ENCODE data around the gene RANBP1. TPM values are rescaled to one million over a fixed set of nuclear protein-coding genes. Genes with fewer than 3 reads are reported as not detected.

The RANBP1 gene
- total and polyA plus RNA-seq, 3 donors from 2014 or later = 247 to 318 (median 284) TPM

DNA sequence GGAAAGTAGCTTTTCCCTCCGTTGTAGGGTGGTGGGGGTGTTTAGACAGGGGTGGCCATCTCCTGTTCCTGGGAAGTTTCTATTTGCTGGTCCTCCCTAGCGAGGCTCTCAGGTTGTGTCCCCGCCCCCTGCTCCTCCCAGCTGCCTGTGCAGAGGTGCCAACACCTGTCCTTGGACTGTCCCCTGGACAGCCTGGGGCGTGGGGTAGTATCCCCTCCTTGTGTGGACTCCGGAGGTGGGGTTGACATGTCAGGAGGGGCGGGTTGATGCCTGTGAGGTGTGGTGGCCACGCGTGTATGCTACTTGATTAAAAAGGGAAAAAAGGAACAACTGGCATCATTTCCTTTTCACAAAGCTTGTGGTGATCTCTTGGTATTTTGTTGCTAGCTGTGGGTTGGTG, 14.3 kb upstream of the RANBP1 start:
- WGBS, 2 donors = 84 to 90% methylated on average over 8 of the region's 8 CpGs
- Histone ChIP-seq H3K27me3 (no peaks in the 10 kb centered on the region), H3K36me3 (ENCODE audit: low read depth, missing control alignments) (no peaks in the 10 kb centered on the region)

DNA sequence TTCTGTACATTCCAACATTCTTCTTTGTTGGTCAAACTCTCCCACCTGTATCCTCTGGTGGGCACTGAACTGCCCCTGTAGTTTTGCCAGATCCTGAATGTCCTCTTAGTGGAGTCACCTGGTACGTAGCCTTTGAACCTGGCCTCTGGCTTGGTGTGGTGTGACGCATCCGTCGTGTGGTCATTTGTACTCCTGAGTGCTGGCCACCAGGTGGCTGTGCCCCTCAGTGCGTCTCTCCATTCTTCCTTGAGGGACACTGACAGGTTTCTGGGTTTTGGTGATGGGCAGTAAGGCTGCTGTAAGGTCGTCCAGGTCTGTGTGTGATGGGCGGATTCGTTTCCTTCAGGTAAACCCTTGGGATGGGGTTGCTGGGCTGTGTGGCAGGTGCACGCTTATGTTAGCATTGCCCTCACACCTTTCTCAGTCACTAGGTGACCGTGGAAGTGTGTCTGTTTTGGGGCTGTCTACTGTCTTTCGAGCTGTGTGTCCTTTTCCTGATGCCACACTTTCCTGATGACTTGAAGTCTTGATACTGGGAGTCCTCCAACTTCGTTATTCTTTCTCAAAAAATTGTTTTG, 13.6 kb upstream of the RANBP1 start:
- 91% methylated on average over 12 of the region's 12 CpGs for WGBS, 2 donors
- Histone ChIP-seq H3K4me1 (no peaks in the 10 kb centered on the region), H3K4me3 (no peak overlapping the region), H3K27me3 (no peaks in the 10 kb centered on the region), H3K9me3 (no peaks in the 10 kb centered on the region), H3K27ac (no peak overlapping the region), H3K36me3 (ENCODE audit: low read depth, missing control alignments) (no peaks in the 10 kb centered on the region)
- intact Hi-C loops (cut with DNase I; ENCODE audit: low total_unique reads) = no loop called here
- DNase-seq = no peak
- no peak for TF ChIP-seq POLR2A (IDR thresholded peaks at IDR 0.05)
- TF ChIP-seq, protein P1, sequence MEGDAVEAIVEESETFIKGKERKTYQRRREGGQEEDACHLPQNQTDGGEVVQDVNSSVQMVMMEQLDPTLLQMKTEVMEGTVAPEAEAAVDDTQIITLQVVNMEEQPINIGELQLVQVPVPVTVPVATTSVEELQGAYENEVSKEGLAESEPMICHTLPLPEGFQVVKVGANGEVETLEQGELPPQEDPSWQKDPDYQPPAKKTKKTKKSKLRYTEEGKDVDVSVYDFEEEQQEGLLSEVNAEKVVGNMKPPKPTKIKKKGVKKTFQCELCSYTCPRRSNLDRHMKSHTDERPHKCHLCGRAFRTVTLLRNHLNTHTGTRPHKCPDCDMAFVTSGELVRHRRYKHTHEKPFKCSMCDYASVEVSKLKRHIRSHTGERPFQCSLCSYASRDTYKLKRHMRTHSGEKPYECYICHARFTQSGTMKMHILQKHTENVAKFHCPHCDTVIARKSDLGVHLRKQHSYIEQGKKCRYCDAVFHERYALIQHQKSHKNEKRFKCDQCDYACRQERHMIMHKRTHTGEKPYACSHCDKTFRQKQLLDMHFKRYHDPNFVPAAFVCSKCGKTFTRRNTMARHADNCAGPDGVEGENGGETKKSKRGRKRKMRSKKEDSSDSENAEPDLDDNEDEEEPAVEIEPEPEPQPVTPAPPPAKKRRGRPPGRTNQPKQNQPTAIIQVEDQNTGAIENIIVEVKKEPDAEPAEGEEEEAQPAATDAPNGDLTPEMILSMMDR (IDR thresholded peaks at IDR 0.05) = no peak

More for the DNA sequence above, 14.3 kb upstream of the RANBP1 start:
- no peaks in the 10 kb centered on the region for H3K4me1 ChIP-seq
- intact Hi-C loops (cut with DNase I; ENCODE audit: low total_unique reads) = no loop called here
- H3K27ac ChIP-seq = no peak overlapping the region
- no peak for DNase-seq
- TF ChIP-seq, protein P1 (IDR thresholded peaks at IDR 0.05) = no peak
- no peak for TF ChIP-seq POLR2A (IDR thresholded peaks at IDR 0.05)
- no peaks in the 10 kb centered on the region for H3K9me3 ChIP-seq
- no peak overlapping the region for H3K4me3 ChIP-seq

DNA sequence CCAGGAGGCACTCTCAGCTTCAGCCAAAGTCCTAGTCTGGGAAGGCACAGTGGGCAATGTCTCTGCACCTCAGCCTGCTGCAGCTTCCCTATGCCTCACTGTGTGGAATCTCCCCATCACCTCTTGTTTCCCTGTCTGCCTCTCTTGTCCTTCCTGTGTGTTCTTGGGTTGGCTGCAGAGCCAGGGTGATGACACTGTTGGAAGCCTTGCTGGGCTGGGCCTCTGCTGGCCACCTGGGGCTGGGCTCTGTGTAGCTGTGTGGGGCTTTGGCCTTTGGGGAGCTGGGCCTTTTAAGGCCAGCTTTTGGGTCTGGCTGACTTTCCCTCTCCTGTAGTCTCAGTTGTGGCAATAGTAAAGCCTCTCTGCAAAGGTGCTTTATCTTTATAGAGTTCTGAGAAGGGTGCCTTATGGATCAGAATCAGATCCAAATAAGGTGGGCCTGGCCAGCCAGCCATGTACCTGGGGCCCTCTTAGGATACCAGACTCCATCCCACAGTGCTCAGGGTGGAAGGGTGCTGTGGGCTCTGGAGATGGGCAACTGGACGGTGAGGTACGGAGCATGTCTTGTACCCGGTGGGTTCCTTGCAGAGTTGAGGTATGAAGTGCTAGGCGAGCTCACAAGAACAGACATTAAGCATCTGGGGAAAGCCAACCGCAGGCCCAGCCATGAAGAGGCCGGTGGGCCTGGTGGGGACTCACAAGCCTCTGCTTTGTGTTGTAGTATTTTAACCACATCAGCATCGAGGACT, 10.3 kb upstream of the RANBP1 start:
- H3K9me3 ChIP-seq = no peaks in the 10 kb centered on the region
- no peak for DNase-seq
- no peaks in the 10 kb centered on the region for H3K36me3 ChIP-seq (ENCODE audit: low read depth, missing control alignments)
- no peaks in the 10 kb centered on the region for H3K27me3 ChIP-seq
- H3K27ac ChIP-seq = no peak overlapping the region
- TF ChIP-seq POLR2A (IDR thresholded peaks at IDR 0.05) = no peak
- TF ChIP-seq, protein P1 (IDR thresholded peaks at IDR 0.05) = no peak
- no peaks in the 10 kb centered on the region for H3K4me1 ChIP-seq
- WGBS, 2 donors = 93 to 98% methylated on average over 6 of the region's 7 CpGs
- intact Hi-C loops (cut with DNase I; ENCODE audit: low total_unique reads) = no loop called here
- H3K4me3 ChIP-seq = no peak overlapping the region

DNA sequence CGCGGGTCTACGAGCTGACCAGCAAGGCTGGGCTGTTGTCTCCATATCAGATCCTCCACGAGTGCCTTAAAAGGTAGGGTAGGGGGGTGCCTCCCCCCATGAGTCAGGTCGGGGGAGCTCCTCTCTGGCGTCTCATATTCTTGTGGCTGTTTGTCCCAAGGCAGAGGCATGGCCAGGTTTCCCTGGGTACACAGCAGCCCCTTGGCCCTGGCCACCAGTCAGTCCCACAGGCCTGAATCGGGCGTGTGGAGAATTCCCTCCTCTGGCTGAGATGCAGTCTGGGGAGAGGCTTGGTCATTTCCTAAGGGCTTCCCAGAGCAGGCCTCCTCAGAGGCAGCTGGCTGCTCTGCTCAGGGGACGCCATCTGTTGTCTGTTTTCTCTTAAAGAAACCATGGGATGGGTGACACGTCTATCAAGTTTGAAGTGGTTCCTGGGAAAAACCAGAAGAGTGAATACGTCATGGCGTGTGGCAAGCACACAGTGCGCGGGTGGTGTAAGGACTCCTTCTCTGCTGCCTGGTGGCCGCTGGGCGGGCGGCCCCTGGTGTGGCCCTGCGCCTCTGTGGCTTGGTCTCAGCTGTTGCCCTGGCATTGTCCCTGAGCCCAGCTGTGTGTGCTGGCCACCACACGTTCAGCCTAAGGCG, 9.6 kb upstream of the RANBP1 start:
- Histone ChIP-seq H3K9me3 (no peaks in the 10 kb centered on the region), H3K4me1 (no peaks in the 10 kb centered on the region), H3K36me3 (ENCODE audit: low read depth, missing control alignments) (no peaks in the 10 kb centered on the region), H3K4me3 (no peak overlapping the region), H3K27me3 (no peaks in the 10 kb centered on the region), H3K27ac (no peak overlapping the region)
- DNase-seq = no peak
- TF ChIP-seq, protein P1 (IDR thresholded peaks at IDR 0.05) = no peak
- TF ChIP-seq POLR2A (IDR thresholded peaks at IDR 0.05) = no peak
- intact Hi-C loops (cut with DNase I; ENCODE audit: low total_unique reads) = no loop called here
- 89 to 91% methylated on average over 18 to 20 of the region's 20 CpGs for WGBS, 2 donors
